Activated naive CD4-positive, alpha-beta T cell (primary cell): ENCODE results near the gene IL3.
A peak's percentile ranks its signal among the peaks of the same experiment; 100 is the strongest.

Source experiments
- DNase-seq, 4 experiments: peaks; one replicate each; lab custom pipeline; 2025; lab: John Stamatoyannopoulos, UW

Gene IL3, protein sequence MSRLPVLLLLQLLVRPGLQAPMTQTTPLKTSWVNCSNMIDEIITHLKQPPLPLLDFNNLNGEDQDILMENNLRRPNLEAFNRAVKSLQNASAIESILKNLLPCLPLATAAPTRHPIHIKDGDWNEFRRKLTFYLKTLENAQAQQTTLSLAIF

DNA sequence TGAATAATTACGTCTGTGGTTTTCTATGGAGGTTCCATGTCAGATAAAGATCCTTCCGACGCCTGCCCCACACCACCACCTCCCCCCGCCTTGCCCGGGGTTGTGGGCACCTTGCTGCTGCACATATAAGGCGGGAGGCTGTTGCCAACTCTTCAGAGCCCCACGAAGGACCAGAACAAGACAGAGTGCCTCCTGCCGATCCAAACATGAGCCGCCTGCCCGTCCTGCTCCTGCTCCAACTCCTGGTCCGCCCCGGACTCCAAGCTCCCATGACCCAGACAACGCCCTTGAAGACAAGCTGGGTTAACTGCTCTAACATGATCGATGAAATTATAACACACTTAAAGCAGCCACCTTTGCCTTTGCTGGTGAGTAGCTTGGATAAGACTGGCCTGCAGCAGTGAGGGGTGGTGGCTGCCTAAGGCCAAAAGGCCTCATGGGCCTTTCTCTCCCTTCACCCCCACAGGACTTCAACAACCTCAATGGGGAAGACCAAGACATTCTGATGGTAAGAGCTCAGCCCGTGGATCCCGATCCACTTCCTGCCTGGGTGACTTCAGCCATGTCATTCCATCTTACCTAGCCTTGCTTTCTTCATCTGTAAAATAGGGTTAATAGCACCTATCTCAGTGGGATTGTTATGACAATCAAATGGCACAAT, at the start of gene IL3:
IL3 (plus strand) TSS at position 155 of the 661 bp plus-strand sequence; CDS start at position 207, 52 bp downstream.
- no peak for DNase-seq

GRCh38 chr5:132010989-132011621, 49.4 kb upstream of the IL3 start:
- no peak for DNase-seq

GRCh38 chr5:132011622-132012343, 48.7 kb upstream of the IL3 start, which contains the start of gene ACSL6:
ACSL6 (minus strand) TSS chr5:132011658; CDS start chr5:132011553, 105 bp downstream.
- peak in 1 of 4 experiments; percentile 43 for DNase-seq

DNA sequence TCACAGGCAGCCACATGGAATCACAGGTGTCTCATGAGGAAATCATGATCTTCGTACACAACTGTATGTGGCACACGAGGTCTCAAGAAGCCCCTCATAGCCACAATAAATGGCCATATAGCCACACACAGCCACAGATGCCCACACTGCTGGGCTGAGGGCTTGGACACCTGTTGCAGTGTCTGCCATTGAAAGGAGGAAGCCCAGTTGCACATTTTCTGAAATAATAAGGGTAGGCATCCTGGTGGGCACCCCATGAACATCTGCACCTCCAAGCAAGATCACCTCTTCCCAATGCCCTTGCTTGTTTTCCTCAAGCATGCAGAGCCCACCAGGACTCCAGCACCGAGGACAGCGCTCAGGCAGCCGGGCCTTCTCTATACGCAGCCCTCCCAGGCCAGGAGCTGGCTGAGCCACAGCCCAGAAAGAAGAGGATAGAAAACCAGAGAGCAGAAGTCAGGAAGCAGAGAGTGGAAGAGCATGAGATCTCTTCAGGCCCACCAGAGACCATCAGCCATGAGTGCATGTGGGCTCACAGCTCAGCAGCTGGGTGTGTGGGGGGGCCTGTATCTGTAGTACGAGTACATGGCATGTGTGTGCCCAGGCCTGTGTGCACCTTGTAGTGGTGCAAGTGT, 48.0 kb upstream of the IL3 start:
- no peak for DNase-seq

DNA sequence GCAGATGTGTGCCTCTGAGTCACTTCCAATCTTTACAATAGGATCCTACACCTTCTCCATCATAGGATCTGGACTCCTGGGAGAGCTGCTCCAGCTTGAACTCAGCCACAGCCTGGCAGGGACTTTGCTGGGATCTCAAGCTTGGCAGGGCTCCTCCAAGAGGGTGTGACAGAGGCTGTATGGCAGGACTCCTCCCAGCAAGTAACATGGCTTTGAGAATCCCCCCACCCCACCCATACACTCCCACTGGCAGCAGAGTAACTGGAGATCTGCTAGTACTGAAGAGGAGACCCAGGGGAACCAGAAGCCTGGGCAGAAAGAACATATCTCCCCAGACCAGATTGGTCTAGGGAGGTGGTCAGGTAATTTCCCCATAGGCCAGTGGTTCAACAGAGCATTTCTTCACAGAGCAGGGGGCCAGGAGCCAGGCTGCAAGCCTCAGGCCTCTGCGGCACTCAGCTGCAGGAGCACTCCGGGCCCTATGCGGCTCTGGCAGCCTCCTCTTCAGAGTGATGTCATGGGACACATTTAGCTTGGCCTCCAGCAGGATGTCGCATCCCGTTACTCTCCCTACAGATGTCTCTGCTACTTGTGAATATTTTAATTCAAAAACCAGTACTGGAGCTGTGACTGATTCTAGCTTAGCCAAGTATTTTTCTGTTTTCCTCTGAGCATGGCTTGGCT, 47.3 kb upstream of the IL3 start:
- DNase-seq, result no peak

DNA sequence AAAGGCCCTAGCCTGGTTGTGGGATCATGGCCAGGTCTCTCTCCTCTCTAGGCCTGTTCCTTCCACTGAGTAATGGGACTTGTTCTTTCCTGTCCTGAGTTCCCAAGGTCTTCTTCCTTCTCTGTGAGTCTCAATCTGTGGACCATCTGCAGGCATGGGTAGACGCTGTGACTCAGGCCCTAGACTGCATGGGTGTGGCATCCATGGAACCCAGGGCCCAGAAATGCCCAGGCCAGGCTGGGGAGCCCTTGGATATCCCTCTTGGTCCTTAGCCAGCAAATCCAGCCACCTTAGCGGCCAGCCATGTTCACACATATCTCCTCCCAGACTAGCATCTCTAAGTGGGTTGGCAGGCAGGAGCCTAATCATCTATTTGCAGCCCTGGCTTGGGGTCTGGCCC, 46.7 kb upstream of the IL3 start:
- DNase-seq, result no peak

- no peak for DNase-seq
These were observed 43.7 kb upstream of the IL3 start for GRCh38 chr5:132016721-132017250.

DNA sequence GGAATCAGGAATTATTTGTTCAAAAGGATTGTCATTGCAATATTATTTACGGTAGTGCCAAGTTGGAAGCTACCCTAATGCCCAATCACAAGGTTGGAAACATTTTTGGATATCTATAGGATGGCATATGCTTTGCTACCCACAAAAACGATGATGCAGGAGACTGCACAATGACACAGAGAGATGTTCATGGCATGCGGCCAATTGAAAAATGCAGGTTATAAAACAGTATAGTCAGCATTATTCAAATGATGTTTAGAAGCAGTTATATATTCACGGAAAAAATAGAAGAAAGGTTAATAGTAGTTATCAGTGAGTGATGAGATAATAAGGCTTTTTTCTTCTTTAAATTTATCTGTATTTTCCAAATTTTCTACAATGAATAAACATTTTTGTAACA, 43.1 kb upstream of the IL3 start:
- no peak for DNase-seq

- no peak for DNase-seq
These were observed 42.5 kb upstream of the IL3 start for GRCh38 chr5:132017738-132018625.

DNA sequence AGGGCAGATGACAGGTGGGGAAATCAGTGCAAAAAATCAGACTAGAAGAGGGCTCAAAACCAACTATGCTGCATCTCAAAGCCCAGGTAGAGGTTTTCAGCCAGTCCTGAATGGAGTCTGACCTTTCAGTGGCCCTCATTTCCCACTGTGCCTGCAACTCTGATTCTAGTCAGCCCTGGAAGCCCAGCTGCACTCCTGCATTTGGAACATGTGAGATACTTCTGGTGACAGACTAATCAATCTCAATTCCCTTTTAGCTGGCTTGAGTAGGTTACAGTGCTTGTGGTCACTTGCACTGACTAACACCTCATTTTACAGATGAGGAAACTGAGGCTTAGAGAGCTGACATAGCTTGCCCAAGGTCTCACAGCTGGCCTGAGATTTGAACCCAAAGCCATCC, 41.1 kb upstream of the IL3 start:
- no peak for DNase-seq

DNA sequence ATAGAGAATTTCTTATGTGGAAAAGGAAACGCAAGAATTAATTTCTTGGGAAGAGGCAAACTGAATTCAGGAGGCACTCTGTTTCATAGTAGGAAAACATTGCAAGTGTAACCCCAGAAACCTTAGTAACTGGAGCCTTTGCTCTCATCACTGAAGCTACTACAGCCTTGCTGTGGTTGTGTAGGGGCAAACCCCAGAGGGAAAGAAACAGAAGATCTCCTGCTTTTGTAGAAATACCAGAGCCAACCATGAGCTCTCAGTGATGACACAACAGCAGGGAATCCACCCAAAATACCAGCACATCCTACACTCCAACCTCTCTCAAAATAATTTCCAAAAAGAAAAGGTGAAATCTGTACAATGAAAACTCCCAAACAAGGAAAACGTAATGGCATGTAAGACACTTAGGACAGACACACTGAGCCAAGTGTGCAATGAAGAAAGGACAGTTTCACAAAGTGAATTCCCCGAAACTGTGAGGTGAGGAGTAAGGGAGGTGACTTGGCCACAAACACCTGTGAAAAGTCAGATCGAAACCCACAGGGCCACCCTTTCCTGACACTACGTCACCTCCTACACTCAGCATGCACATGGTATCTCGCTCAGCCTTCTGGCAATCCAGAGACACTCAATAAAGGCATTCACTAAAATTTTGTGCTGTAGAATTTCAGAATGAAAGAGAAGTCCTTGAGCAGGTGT, 40.4 kb upstream of the IL3 start:
- peak in 1 of 4 experiments; percentile 9 for DNase-seq

- DNase-seq, result no peak
These were observed 39.7 kb upstream of the IL3 start for GRCh38 chr5:132020568-132021339.

DNA sequence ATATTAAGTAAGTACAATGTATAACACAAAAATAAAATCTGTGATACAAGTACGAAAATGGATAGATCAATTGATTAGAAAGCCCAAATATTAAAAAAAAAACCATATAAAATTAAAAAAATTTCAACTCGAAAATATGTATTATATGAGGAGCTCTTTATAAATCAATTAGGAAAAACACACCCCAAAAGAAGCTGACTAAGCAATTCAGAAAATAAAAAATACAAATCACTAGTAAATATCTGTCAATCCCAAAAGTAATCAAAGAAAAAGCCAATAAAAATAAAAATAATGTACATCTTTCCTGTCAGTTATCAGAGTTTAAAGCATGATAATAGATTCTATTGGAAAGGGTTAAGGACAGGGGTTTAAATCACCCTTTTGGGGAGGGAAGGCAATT, 38.8 kb upstream of the IL3 start:
- DNase-seq, result no peak

- DNase-seq, result no peak
These were observed 37.7 kb upstream of the IL3 start for GRCh38 chr5:132022737-132023136.

- DNase-seq, result no peak
These were observed 37.0 kb upstream of the IL3 start for GRCh38 chr5:132023258-132024116.

DNA sequence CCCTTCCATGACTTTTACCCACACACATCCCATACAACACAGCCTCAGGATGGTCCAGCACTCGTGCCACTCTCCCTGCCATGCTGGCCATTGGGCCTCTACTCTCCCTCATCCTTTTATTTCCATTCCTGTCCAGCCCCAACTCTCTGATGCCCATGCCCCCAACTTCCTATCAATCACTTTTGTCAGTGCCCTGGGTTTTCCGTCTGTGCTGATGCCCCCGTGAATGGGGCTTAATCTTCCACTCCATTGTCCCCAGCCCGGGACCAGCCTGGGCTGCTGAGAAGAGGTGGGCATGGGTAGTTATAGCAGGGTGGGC, 36.4 kb upstream of the IL3 start:
- DNase-seq, result no peak

DNA sequence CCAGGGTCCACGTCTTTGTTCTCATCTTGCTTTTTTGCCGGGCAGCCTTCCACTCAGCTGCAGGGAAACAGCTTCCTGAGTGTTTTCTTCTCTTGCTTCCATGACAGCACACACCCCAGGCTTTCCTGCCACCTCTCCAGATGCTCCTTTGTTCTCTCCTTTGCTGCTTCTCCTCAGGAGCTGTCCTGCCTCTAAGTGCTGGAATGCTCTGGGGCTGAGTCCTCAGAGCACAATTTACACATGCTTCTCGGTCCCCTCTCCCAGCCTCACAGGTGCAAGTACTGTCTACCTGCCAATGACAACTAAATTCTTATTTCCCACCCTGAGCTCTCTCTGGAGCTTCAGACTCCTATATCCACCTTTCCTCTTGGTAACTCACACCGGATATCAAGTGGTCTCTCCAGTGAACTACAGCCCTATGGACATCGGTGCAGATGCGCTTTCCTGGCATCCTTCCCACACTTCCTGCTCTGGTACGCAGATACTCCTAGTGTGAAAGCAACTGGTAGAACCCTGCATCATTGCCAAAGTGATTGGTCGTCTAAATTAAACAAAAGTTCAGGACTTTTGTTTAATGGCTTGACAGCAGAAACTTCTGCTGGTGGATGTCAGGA, 35.6 kb upstream of the IL3 start:
- no peak for DNase-seq
